K562 (cell line): ENCODE results near the gene TXNDC8. TPM values are rescaled to one million over a fixed set of nuclear protein-coding genes. Genes with fewer than 3 reads are reported as not detected.
A peak's percentile ranks its signal among the peaks of the same experiment; 100 is the strongest.

Experiments
- BRF2 ChIP-seq: IDR thresholded peaks from 3 replicates; pipeline ENCODE4 v1.6.1; 2011; ENCODE audit warnings: borderline replicate concordance, mild to moderate bottlenecking; ENCODE audit not compliant: insufficient read length, insufficient read depth
- C11orf30 ChIP-seq: fragments of 450-650 bp; IDR thresholded peaks from 2 replicates; pipeline ENCODE4 v1.6.1; 2016; ENCODE audit warnings: low read depth, mild to moderate bottlenecking
- CCAR2 ChIP-seq: fragments of 200-400 bp; formaldehyde crosslinking; IDR thresholded peaks from 2 replicates; pipeline ENCODE4 v1.6.1; 2017; ENCODE audit warnings: mild to moderate bottlenecking, low read depth, low read length
- DMBX1 ChIP-seq: fragments of 250-450 bp; sonication (Bioruptor Pico); IDR thresholded peaks from 2 replicates; pipeline ENCODE4 v1.8.0; 2022; ENCODE audit warnings: inconsistent platforms, mild to moderate bottlenecking, moderate library complexity, borderline replicate concordance
- FUS ChIP-seq: fragments of 200-400 bp; formaldehyde crosslinking; optimal IDR thresholded peaks from 2 replicates; pipeline ENCODE3; 2017; ENCODE audit warnings: low read depth, low read length
- GATAD2A ChIP-seq: fragments of 450-650 bp; IDR thresholded peaks from 2 replicates; pipeline ENCODE4 v1.6.1; 2017
- HDAC1 ChIP-seq, 2 experiments: fragments of 450-650 bp; IDR thresholded peaks; 2 replicates each; pipeline ENCODE4 v1.6.1; 2016 to 2017; ENCODE audit warnings: inconsistent platforms in 1 of 2, mild to moderate bottlenecking in 1 of 2, moderate library complexity in 1 of 2
- HNRNPLL ChIP-seq: fragments of 200-400 bp; formaldehyde crosslinking; IDR thresholded peaks from 2 replicates; pipeline ENCODE4 v1.6.1; 2017; ENCODE audit warnings: low read length, low read depth, mild to moderate bottlenecking; ENCODE audit not compliant: poor library complexity, severe bottlenecking
- KDM1A ChIP-seq, 2 experiments: fragments of 450-650 bp; IDR thresholded peaks; 2 replicates each; pipeline ENCODE4 v1.6.1; 2016; ENCODE audit warnings: mild to moderate bottlenecking in 2 of 2
- KDM2B ChIP-seq: fragments of 250-450 bp; sonication (Bioruptor Pico); IDR thresholded peaks from 2 replicates; pipeline ENCODE4 v1.8.0; 2021; ENCODE audit warnings: mild to moderate bottlenecking, moderate library complexity
- KLF1 ChIP-seq: fragments of 450-650 bp; IDR thresholded peaks from 2 replicates; pipeline ENCODE4 v1.6.1; 2016; ENCODE audit warnings: missing genetic modification characterization, missing compliant biosample characterization
- LARP7 ChIP-seq: fragments of 450-650 bp; IDR thresholded peaks from 2 replicates; pipeline ENCODE4 v1.6.1; 2016
- NFE2 ChIP-seq: IDR thresholded peaks from 2 replicates; pipeline ENCODE4 v1.6.1; 2014; ENCODE audit warnings: antibody characterized with exemption, low read depth
- PPARD ChIP-seq: fragments of 250-450 bp; sonication (Bioruptor Pico); IDR thresholded peaks from 2 replicates; pipeline ENCODE4 v1.8.0; 2022; ENCODE audit warnings: inconsistent platforms, mild to moderate bottlenecking, moderate library complexity
- RBM39 ChIP-seq: fragments of 200-400 bp; formaldehyde crosslinking; optimal IDR thresholded peaks from 2 replicates; pipeline ENCODE3; 2018; ENCODE audit warnings: low read depth, low read length
- RNF2 ChIP-seq: sonication (generic); IDR thresholded peaks from 2 replicates; pipeline ENCODE4 v1.6.1; 2016
- TCFL5 ChIP-seq: fragments of 250-450 bp; sonication (Bioruptor Pico); conservative IDR thresholded peaks from 2 replicates; pipeline ENCODE4 v1.6.1; 2021; ENCODE audit warnings: mild to moderate bottlenecking, moderate library complexity, matching md5 sums
- XRCC5 ChIP-seq: fragments of 200-400 bp; formaldehyde crosslinking; IDR thresholded peaks from 2 replicates; pipeline ENCODE4 v1.6.1; 2017; ENCODE audit warnings: low read depth, mild to moderate bottlenecking, low read length
- ZFP1 ChIP-seq: fragments of 450-650 bp; formaldehyde crosslinking; IDR thresholded peaks from 2 replicates; pipeline ENCODE4 v1.4.0; 2020; ENCODE audit warnings: mild to moderate bottlenecking, mixed read lengths
- ZFPM2 ChIP-seq: fragments of 250-450 bp; sonication (Bioruptor Pico); IDR thresholded peaks from 2 replicates; pipeline ENCODE4 v1.5.1; 2022; ENCODE audit warnings: mild to moderate bottlenecking
- ZNF224 ChIP-seq: sonication (generic); formaldehyde crosslinking; IDR thresholded peaks from 2 replicates; pipeline ENCODE4 v1.8.0; 2022; ENCODE audit warnings: mild to moderate bottlenecking, missing genetic modification reagents
- ZNF586 ChIP-seq: fragments of 450-650 bp; formaldehyde crosslinking; conservative IDR thresholded peaks from 2 replicates; pipeline ENCODE4 v1.4.0; 2020; ENCODE audit warnings: mild to moderate bottlenecking, moderate library complexity
- polyA plus RNA-seq, 8 experiments: library from polyadenylated mRNA; depleted of rRNA in 4 of 8; stranded (reverse) in 5 of 8; unstranded in 3 of 8; fragments of >200 nt; fragmentation: Nextera tagmentation in 2 of 8; fragmentation: Illumina TruSeq in 1 of 8; extraction: Ambion mirVana in 2 of 8; extraction: Trizol in 1 of 8; gene quantifications; 2 replicates each; pipeline versions ENCODE4 v1.2.1 to v1.2.3, GENCODE V29; 2011 to 2014; ENCODE audit warnings: inconsistent platforms in 1 of 8, missing spikeins in 1 of 8
- total RNA-seq, 7 experiments: library from RNA; depleted of rRNA in 6 of 7; stranded (reverse); fragments of >200 nt in 6 of 7; fragmentation: Illumina TruSeq in 2 of 7; extraction: Trizol in 2 of 7; gene quantifications; 2 replicates each; pipeline versions ENCODE4 v1.2.1 to v1.2.3, GENCODE V29; 2011 to 2021; ENCODE audit warnings: low replicate concordance in 1 of 7
- TF ChIP-seq, protein P1 (sequence below): IDR thresholded peaks from 2 replicates; pipeline ENCODE4 v1.6.1; 2011; ENCODE audit not compliant: insufficient read length; ENCODE audit errors: extremely low read depth
- TF ChIP-seq, protein P2 (sequence below): sonication (generic); formaldehyde crosslinking; IDR thresholded peaks from 2 replicates; pipeline ENCODE4 v1.8.0; 2022; ENCODE audit warnings: mild to moderate bottlenecking, missing genetic modification reagents
- TF ChIP-seq, protein P3 (sequence below): fragments of 200-800 bp; sonication (Bioruptor generic); IDR thresholded peaks from 2 replicates; pipeline ENCODE4 v1.6.1; 2016; ENCODE audit warnings: missing genetic modification characterization, missing compliant biosample characterization

TXNDC8 gene
- total and polyA plus RNA-seq, 9 of the 15 experiments (the other 6 are each of a cell fraction or from before 2014, with no cell fraction given) = not detected

DNA sequence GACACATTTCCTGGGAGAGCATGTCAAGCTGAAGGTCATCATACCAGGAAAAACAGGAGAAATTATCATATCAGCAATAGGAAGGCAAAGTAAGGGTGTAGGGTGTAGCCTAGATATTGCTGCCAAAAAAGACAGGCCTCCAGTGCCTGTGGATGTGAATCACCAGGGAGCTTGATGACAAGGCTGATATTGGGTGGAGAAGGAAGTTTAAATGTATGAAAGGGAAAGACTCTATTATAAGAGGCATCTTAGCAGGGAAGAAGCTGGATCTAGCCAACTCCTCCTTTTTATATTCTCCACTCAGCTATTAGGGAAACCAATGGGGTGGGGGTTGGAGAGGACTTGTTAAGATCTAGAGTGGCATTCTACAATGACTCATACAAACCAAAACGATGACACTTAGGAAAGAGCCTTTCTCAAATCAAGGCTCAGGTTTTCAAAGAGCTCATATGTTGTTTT, 13.4 kb upstream of the TXNDC8 start (continued):
- TF ChIP-seq ZNF586 (CRISPR knock-in tag) (no peak), HNRNPLL (no peak), CCAR2 (no peak), ZNF224 (CRISPR knock-in tag) (no peak), RBM39 (no peak), TCFL5 (CRISPR knock-in tag) (no peak), LARP7 (no peak), HDAC1 (IDR thresholded peaks at IDR 0.05) (no peak), FUS (no peak), KDM2B (CRISPR knock-in tag) (no peak), C11orf30 (peak; percentile 12; the same call in 1 of the 2 replicates), ZFP1 (CRISPR knock-in tag) (no peak), BRF2 (no peak), KDM1A (IDR thresholded peaks at IDR 0.05) (0 out of 4 replicates have a peak, but pooled peaks of 1 of the 2 experiments have one; percentile 25), GATAD2A (no peak), ZFPM2 (CRISPR knock-in tag) (no peak), XRCC5 (no peak), DMBX1 (CRISPR knock-in tag) (no peak), PPARD (CRISPR knock-in tag) (no peak), KLF1 (tag) (no peak), RNF2 (no peak), NFE2 (no peak)
- TF ChIP-seq, protein P1, sequence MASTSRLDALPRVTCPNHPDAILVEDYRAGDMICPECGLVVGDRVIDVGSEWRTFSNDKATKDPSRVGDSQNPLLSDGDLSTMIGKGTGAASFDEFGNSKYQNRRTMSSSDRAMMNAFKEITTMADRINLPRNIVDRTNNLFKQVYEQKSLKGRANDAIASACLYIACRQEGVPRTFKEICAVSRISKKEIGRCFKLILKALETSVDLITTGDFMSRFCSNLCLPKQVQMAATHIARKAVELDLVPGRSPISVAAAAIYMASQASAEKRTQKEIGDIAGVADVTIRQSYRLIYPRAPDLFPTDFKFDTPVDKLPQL = no peak
- TF ChIP-seq, protein P2, sequence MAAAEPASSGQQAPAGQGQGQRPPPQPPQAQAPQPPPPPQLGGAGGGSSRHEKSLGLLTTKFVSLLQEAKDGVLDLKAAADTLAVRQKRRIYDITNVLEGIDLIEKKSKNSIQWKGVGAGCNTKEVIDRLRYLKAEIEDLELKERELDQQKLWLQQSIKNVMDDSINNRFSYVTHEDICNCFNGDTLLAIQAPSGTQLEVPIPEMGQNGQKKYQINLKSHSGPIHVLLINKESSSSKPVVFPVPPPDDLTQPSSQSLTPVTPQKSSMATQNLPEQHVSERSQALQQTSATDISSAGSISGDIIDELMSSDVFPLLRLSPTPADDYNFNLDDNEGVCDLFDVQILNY (CRISPR knock-in tag) = no peak
- TF ChIP-seq, protein P3, sequence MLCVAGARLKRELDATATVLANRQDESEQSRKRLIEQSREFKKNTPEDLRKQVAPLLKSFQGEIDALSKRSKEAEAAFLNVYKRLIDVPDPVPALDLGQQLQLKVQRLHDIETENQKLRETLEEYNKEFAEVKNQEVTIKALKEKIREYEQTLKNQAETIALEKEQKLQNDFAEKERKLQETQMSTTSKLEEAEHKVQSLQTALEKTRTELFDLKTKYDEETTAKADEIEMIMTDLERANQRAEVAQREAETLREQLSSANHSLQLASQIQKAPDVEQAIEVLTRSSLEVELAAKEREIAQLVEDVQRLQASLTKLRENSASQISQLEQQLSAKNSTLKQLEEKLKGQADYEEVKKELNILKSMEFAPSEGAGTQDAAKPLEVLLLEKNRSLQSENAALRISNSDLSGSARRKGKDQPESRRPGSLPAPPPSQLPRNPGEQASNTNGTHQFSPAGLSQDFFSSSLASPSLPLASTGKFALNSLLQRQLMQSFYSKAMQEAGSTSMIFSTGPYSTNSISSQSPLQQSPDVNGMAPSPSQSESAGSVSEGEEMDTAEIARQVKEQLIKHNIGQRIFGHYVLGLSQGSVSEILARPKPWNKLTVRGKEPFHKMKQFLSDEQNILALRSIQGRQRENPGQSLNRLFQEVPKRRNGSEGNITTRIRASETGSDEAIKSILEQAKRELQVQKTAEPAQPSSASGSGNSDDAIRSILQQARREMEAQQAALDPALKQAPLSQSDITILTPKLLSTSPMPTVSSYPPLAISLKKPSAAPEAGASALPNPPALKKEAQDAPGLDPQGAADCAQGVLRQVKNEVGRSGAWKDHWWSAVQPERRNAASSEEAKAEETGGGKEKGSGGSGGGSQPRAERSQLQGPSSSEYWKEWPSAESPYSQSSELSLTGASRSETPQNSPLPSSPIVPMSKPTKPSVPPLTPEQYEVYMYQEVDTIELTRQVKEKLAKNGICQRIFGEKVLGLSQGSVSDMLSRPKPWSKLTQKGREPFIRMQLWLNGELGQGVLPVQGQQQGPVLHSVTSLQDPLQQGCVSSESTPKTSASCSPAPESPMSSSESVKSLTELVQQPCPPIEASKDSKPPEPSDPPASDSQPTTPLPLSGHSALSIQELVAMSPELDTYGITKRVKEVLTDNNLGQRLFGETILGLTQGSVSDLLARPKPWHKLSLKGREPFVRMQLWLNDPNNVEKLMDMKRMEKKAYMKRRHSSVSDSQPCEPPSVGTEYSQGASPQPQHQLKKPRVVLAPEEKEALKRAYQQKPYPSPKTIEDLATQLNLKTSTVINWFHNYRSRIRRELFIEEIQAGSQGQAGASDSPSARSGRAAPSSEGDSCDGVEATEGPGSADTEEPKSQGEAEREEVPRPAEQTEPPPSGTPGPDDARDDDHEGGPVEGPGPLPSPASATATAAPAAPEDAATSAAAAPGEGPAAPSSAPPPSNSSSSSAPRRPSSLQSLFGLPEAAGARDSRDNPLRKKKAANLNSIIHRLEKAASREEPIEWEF (CRISPR knock-in tag) = no peak
